Karpas-422 (cell line): ENCODE measurements around the gene SLC26A8. TPM values are rescaled to one million over a fixed set of nuclear protein-coding genes. Genes with fewer than 3 reads are reported as not detected.
"Not testable (repeated sequence)": the region's sequence is repeated elsewhere in the genome, so short reads cannot be mapped to it uniquely, and the experiment has no call there.

ENCODE experiments used
- DNase-seq: peaks from one replicate; pipeline ENCODE4 v3.0.0-alpha.2; 2015
- H2AFZ ChIP-seq: fragments of 200-600 bp; sonication (generic); 2 replicates; pipeline ENCODE4 v1.6.1; 2014; ENCODE audit warnings: antibody characterized with exemption, low read length, mixed read lengths
- H3K27ac ChIP-seq: fragments of 200-600 bp; sonication (generic); 2 replicates; pipeline ENCODE4 v1.5.1; 2014; ENCODE audit warnings: mild to moderate bottlenecking, low read length, moderate library complexity
- H3K27me3 ChIP-seq: fragments of 200-600 bp; sonication (generic); 2 replicates; pipeline ENCODE4 v1.6.1; 2014; ENCODE audit warnings: low read length, mixed read lengths
- H3K36me3 ChIP-seq: fragments of 200-600 bp; sonication (generic); 2 replicates; pipeline ENCODE4 v1.6.1; 2014; ENCODE audit warnings: low read length, mixed read lengths; ENCODE audit not compliant: insufficient read depth
- H3K4me1 ChIP-seq: fragments of 200-600 bp; sonication (generic); 2 replicates; pipeline ENCODE4 v1.6.1; 2014; ENCODE audit warnings: mild to moderate bottlenecking, low read length, mixed read lengths
- H3K4me2 ChIP-seq: fragments of 200-600 bp; sonication (generic); 2 replicates; pipeline ENCODE4 v1.6.1; 2014; ENCODE audit warnings: low read length, low read depth, mild to moderate bottlenecking; ENCODE audit not compliant: poor library complexity, severe bottlenecking
- H3K4me3 ChIP-seq: fragments of 200-600 bp; sonication (generic); 2 replicates; pipeline ENCODE4 v1.5.1; 2014; ENCODE audit warnings: mild to moderate bottlenecking, antibody characterized with exemption, low read length, mixed read lengths
- H3K79me2 ChIP-seq: fragments of 200-600 bp; sonication (generic); 2 replicates; pipeline ENCODE4 v1.6.1; 2014; ENCODE audit warnings: mild to moderate bottlenecking, low read length, mixed read lengths
- H3K9ac ChIP-seq: fragments of 200-600 bp; sonication (generic); 2 replicates; pipeline ENCODE4 v1.6.0; 2014; ENCODE audit warnings: low read length
- H3K9me2 ChIP-seq: fragments of 200-600 bp; sonication (generic), shearing (Covaris generic); replicated peaks from 2 replicates; pipeline ENCODE4 v1.6.0; 2014; ENCODE audit warnings: mild to moderate bottlenecking, low read length, moderate library complexity; ENCODE audit not compliant: insufficient read depth
- H3K9me3 ChIP-seq: fragments of 300-700, 200-600 bp; sonication (generic); 2 replicates; pipeline ENCODE4 v1.6.1; 2014; ENCODE audit warnings: low read length, mixed read lengths
- H4K20me1 ChIP-seq: fragments of 200-600 bp; sonication (generic); 2 replicates; pipeline ENCODE4 v1.6.1; 2014; ENCODE audit warnings: mild to moderate bottlenecking, antibody characterized with exemption, low read length, low read depth; ENCODE audit not compliant: insufficient read depth
- total RNA-seq: library from RNA; depleted of rRNA; stranded (reverse); fragments of >200 nt; shearing (Covaris generic); gene quantifications from 2 replicates; pipeline ENCODE4 v1.2.3, GENCODE V29; 2014; ENCODE audit warnings: low replicate concordance

Gene SLC26A8
- total RNA-seq, 1 experiment from 2014 or later, result not detected

- peaks cover 99% of the 10 kb centered on the region for H3K79me2 ChIP-seq
- not testable (repeated sequence) for H3K27me3 ChIP-seq, H3K9me3 ChIP-seq, H3K4me2 ChIP-seq, H3K9me2 ChIP-seq, DNase-seq, H4K20me1 ChIP-seq, H3K27ac ChIP-seq, H3K36me3 ChIP-seq, H3K4me3 ChIP-seq, H2AFZ ChIP-seq, H3K9ac ChIP-seq
- peaks cover 26% of the 10 kb centered on the region for H3K4me1 ChIP-seq
Observed at GRCh38 chr6:36033144-36033543, 8.7 kb upstream of the SLC26A8 start.

GRCh38 chr6:36032261-36032660, 7.8 kb upstream of the SLC26A8 start:
- Histone ChIP-seq H3K9me3 (no peaks in the 10 kb centered on the region), H3K79me2 (peaks cover 96% of the 10 kb centered on the region), H3K9me2 (no peaks in the 10 kb centered on the region), H3K27me3 (no peaks in the 10 kb centered on the region), H3K4me2 (peak overlapping the region; percentile 20), H3K27ac (no peak overlapping the region), H2AFZ (no peak overlapping the region), H3K9ac (no peak overlapping the region), H3K4me3 (no peak overlapping the region), H3K36me3 (no peaks in the 10 kb centered on the region), H3K4me1 (peaks cover 22% of the 10 kb centered on the region), H4K20me1 (peaks cover 4% of the 10 kb centered on the region; the same call in 1 of the 2 replicates)
- peak; percentile 42 for DNase-seq

GRCh38 chr6:36029464-36029863, 5.0 kb upstream of the SLC26A8 start:
- Histone ChIP-seq H3K36me3 (no peaks in the 10 kb centered on the region), H2AFZ (no peak overlapping the region), H3K27ac (peak overlapping the region; percentile 78), H3K9me2 (no peaks in the 10 kb centered on the region), H3K79me2 (peaks cover 69% of the 10 kb centered on the region), H3K9me3 (no peaks in the 10 kb centered on the region), H3K9ac (peak overlapping the region; percentile 99), H4K20me1 (peaks cover 4% of the 10 kb centered on the region; the same call in 1 of the 2 replicates), H3K4me3 (peak overlapping the region; percentile 100), H3K27me3 (no peaks in the 10 kb centered on the region), H3K4me1 (peaks cover 22% of the 10 kb centered on the region), H3K4me2 (peak overlapping the region; percentile 89)
- DNase-seq, result peak; percentile 62

DNA sequence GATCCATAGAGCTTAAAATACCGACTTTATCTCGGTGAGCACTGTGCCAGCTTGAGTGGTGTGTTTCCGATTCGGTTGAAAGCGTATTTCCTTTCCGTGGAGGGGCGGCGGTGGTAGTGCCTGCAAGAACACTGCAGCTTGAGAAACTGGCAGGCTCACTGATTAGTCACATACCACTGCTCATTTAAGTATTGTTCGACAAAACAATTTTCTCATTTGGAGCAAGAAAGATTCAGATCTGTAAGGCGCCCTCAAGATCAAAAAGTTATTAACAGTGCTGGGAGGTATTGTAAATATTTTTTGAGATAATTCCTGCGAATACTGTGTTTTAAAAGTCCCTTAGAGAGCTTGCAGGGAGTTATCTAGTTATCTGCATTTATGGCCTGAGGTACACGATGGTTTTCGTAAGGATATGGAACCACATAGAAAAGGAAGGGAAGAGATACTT, 4.5 kb upstream of the SLC26A8 start:
- H3K4me2 ChIP-seq, result peak overlapping the region; percentile 89
- H3K4me1 ChIP-seq, result peaks cover 22% of the 10 kb centered on the region
- H3K9ac ChIP-seq, result peak overlapping the region; percentile 99
- peaks cover 63% of the 10 kb centered on the region for H3K79me2 ChIP-seq
- peak overlapping the region; percentile 78 for H3K27ac ChIP-seq
- peak overlapping the region; percentile 100 for H3K4me3 ChIP-seq
- H2AFZ ChIP-seq, result no peak overlapping the region
- no peaks in the 10 kb centered on the region for H3K9me2 ChIP-seq
- H3K9me3 ChIP-seq, result no peaks in the 10 kb centered on the region
- no peaks in the 10 kb centered on the region for H3K36me3 ChIP-seq
- peaks cover 4% of the 10 kb centered on the region; the same call in 1 of the 2 replicates for H4K20me1 ChIP-seq
- DNase-seq, result peak; percentile 85
- H3K27me3 ChIP-seq, result no peaks in the 10 kb centered on the region

- Histone ChIP-seq H3K27ac (peak overlapping the region; percentile 78), H3K4me1 (peaks cover 22% of the 10 kb centered on the region), H3K27me3 (no peaks in the 10 kb centered on the region), H2AFZ (peak overlapping the region; percentile 48; the same call in 1 of the 2 replicates), H3K9me2 (no peaks in the 10 kb centered on the region), H3K9ac (peak overlapping the region; percentile 99), H3K4me3 (peak overlapping the region; percentile 100), H3K79me2 (peaks cover 57% of the 10 kb centered on the region), H3K4me2 (peak overlapping the region; percentile 89), H3K9me3 (no peaks in the 10 kb centered on the region), H4K20me1 (peaks cover 4% of the 10 kb centered on the region; the same call in 1 of the 2 replicates), H3K36me3 (no peaks in the 10 kb centered on the region)
- peak; percentile 73 for DNase-seq
Observed at GRCh38 chr6:36028088-36028876, 3.8 kb upstream of the SLC26A8 start.

- Histone ChIP-seq H3K4me1 (peaks cover 22% of the 10 kb centered on the region), H3K9me2 (no peaks in the 10 kb centered on the region), H3K36me3 (no peaks in the 10 kb centered on the region), H3K27ac (peak within 1 kb of the TSS; percentile 78), H3K79me2 (peaks cover 50% of the 10 kb centered on the region), H3K9me3 (no peaks in the 10 kb centered on the region), H3K4me3 (peak within 1 kb of the TSS; percentile 100), H4K20me1 (peaks cover 4% of the 10 kb centered on the region; the same call in 1 of the 2 replicates), H3K27me3 (no peaks in the 10 kb centered on the region), H3K9ac (peak within 1 kb of the TSS; percentile 99), H2AFZ (peak within 1 kb of the TSS; percentile 48; the same call in 1 of the 2 replicates), H3K4me2 (peak within 1 kb of the TSS; percentile 89)
- peak; percentile 100 for DNase-seq
Observed at GRCh38 chr6:36027501-36028087, 3.2 kb upstream of the SLC26A8 start, which contains the start of gene MAPK14. MAPK14 (plus strand) TSS chr6:36027808; CDS start chr6:36028158, 350 bp downstream.

GRCh38 chr6:36025932-36026327, 1.5 kb upstream of the SLC26A8 start:
- H3K9me2 ChIP-seq, result no peaks in the 10 kb centered on the region
- H3K36me3 ChIP-seq, result no peaks in the 10 kb centered on the region
- H3K27ac ChIP-seq, result no peak overlapping the region
- no peak overlapping the region for H3K4me2 ChIP-seq
- H3K4me3 ChIP-seq, result no peak overlapping the region
- H3K9ac ChIP-seq, result no peak overlapping the region
- H3K79me2 ChIP-seq, result peaks cover 34% of the 10 kb centered on the region
- no peaks in the 10 kb centered on the region for H3K27me3 ChIP-seq
- H3K9me3 ChIP-seq, result no peaks in the 10 kb centered on the region
- peaks cover 12% of the 10 kb centered on the region for H3K4me1 ChIP-seq
- H4K20me1 ChIP-seq, result peaks cover 4% of the 10 kb centered on the region; the same call in 1 of the 2 replicates
- no peak overlapping the region for H2AFZ ChIP-seq
- no peak for DNase-seq
